ENCODE data around the gene SPATA22. TPM values are rescaled to one million over a fixed set of nuclear protein-coding genes. Genes with fewer than 3 reads are reported as not detected.
"Not testable (repeated sequence)": the region's sequence is repeated elsewhere in the genome, so short reads cannot be mapped to it uniquely, and the experiment has no call there.

SPATA22 gene
- total RNA-seq, 1 donor from 2014 or later: not detected

GRCh38 chr17:3418222-3418621 lies 53.4 kb downstream of the SPATA22 start:
- H3K9me3 Mint-ChIP-seq (ENCODE audit: unreplicated experiment): no peaks in the 10 kb centered on the region
- TF ChIP-seq CTCF (IDR thresholded peaks at IDR 0.05; ENCODE audit: unreplicated experiment): no peak

GRCh38 chr17:3415610-3416009 lies 56.0 kb downstream of the SPATA22 start:
- H3K27me3 Mint-ChIP-seq (ENCODE audit: unreplicated experiment): peaks cover 2% of the 10 kb centered on the region
- H3K36me3 Mint-ChIP-seq (ENCODE audit: low read depth, unreplicated experiment): no peaks in the 10 kb centered on the region
- no peak for TF ChIP-seq CTCF (IDR thresholded peaks at IDR 0.05; ENCODE audit: unreplicated experiment)
- no peak overlapping the region for H3K27ac Mint-ChIP-seq (ENCODE audit: unreplicated experiment)
- H3K4me1 Mint-ChIP-seq (ENCODE audit: unreplicated experiment): no peaks in the 10 kb centered on the region
- H3K4me3 Mint-ChIP-seq (ENCODE audit: unreplicated experiment): no peak overlapping the region
- DNase-seq (ENCODE audit: low spot score): no peak
- no peaks in the 10 kb centered on the region for H3K9me3 Mint-ChIP-seq (ENCODE audit: unreplicated experiment)

More at GRCh38 chr17:3418222-3418621, 53.4 kb downstream of the SPATA22 start:
- Mint-ChIP-seq H3K27me3 (ENCODE audit: unreplicated experiment) (no peaks in the 10 kb centered on the region), H3K27ac (ENCODE audit: unreplicated experiment) (no peak overlapping the region), H3K4me1 (ENCODE audit: unreplicated experiment) (no peaks in the 10 kb centered on the region), H3K4me3 (ENCODE audit: unreplicated experiment) (no peak overlapping the region), H3K36me3 (ENCODE audit: low read depth, unreplicated experiment) (no peaks in the 10 kb centered on the region)
- no peak for DNase-seq (ENCODE audit: low spot score)

- not testable (repeated sequence) for H3K27ac Mint-ChIP-seq (ENCODE audit: unreplicated experiment); H3K9me3 Mint-ChIP-seq (ENCODE audit: unreplicated experiment); DNase-seq (ENCODE audit: low spot score); H3K27me3 Mint-ChIP-seq (ENCODE audit: unreplicated experiment); H3K4me1 Mint-ChIP-seq (ENCODE audit: unreplicated experiment); H3K4me3 Mint-ChIP-seq (ENCODE audit: unreplicated experiment); H3K36me3 Mint-ChIP-seq (ENCODE audit: low read depth, unreplicated experiment)
These were observed 59.4 kb downstream of the SPATA22 start for GRCh38 chr17:3412216-3412615.

GRCh38 chr17:3411070-3411469 lies 60.5 kb downstream of the SPATA22 start, which contains the start of gene OR3A3:
Gene OR3A3 (plus strand): TSS chr17:3411370.
- no peak within 1 kb of the TSS for H3K27ac Mint-ChIP-seq (ENCODE audit: unreplicated experiment)
- no peak for TF ChIP-seq CTCF (IDR thresholded peaks at IDR 0.05; ENCODE audit: unreplicated experiment)
- H3K9me3 Mint-ChIP-seq (ENCODE audit: unreplicated experiment): peaks cover 5% of the 10 kb centered on the region
- no peak within 1 kb of the TSS for H3K4me3 Mint-ChIP-seq (ENCODE audit: unreplicated experiment)
- H3K36me3 Mint-ChIP-seq (ENCODE audit: low read depth, unreplicated experiment): no peaks in the 10 kb centered on the region
- peaks cover 5% of the 10 kb centered on the region for H3K27me3 Mint-ChIP-seq (ENCODE audit: unreplicated experiment)
- no peak for DNase-seq (ENCODE audit: low spot score)
- H3K4me1 Mint-ChIP-seq (ENCODE audit: unreplicated experiment): no peaks in the 10 kb centered on the region

GRCh38 chr17:3403856-3404255 lies 67.8 kb downstream of the SPATA22 start:
- not testable (repeated sequence) for H3K4me3 Mint-ChIP-seq (ENCODE audit: unreplicated experiment); DNase-seq (ENCODE audit: low spot score); H3K36me3 Mint-ChIP-seq (ENCODE audit: low read depth, unreplicated experiment); H3K27me3 Mint-ChIP-seq (ENCODE audit: unreplicated experiment); H3K4me1 Mint-ChIP-seq (ENCODE audit: unreplicated experiment); H3K9me3 Mint-ChIP-seq (ENCODE audit: unreplicated experiment); H3K27ac Mint-ChIP-seq (ENCODE audit: unreplicated experiment)

GRCh38 chr17:3401786-3402185 lies 69.8 kb downstream of the SPATA22 start:
- no peaks in the 10 kb centered on the region for H3K36me3 Mint-ChIP-seq (ENCODE audit: low read depth, unreplicated experiment)
- DNase-seq (ENCODE audit: low spot score): no peak
- H3K4me1 Mint-ChIP-seq (ENCODE audit: unreplicated experiment): no peaks in the 10 kb centered on the region
- H3K27me3 Mint-ChIP-seq (ENCODE audit: unreplicated experiment): peaks cover 3% of the 10 kb centered on the region
- no peak overlapping the region for H3K4me3 Mint-ChIP-seq (ENCODE audit: unreplicated experiment)
- peaks cover 4% of the 10 kb centered on the region for H3K9me3 Mint-ChIP-seq (ENCODE audit: unreplicated experiment)
- TF ChIP-seq CTCF (IDR thresholded peaks at IDR 0.05; ENCODE audit: unreplicated experiment): no peak
- H3K27ac Mint-ChIP-seq (ENCODE audit: unreplicated experiment): no peak overlapping the region

Measured in endothelial cell (in vitro differentiated cells).